Stimulated activated effector memory CD8-positive, alpha-beta T cell treated with anti-CD3 and anti-CD28 coated beads, Interleukin-12 subunit alpha, Interleukin-12 subunit beta, amount 100 ng/mL, for 72 hours (primary cell): ENCODE data around the gene CBFA2T3.

Experiments
- ATAC-seq: fragments of 150-1000 bp; cut with Tn5 transposase; 2 replicates; pipeline ENCODE4 v1.10.0; 2021
- DNase-seq, 2 donors: peaks; one replicate each; pipeline ENCODE4 v3.0.0; 2021 to 2022; ENCODE audit warnings: low spot score in 2 of 2
- H3K27ac Mint-ChIP-seq: one replicate; pipeline ENCODE4 v1.8.0; 2022; ENCODE audit warnings: mild to moderate bottlenecking, mixed read lengths
- H3K36me3 Mint-ChIP-seq: one replicate; pipeline ENCODE4 v1.8.0; 2022; ENCODE audit warnings: mild to moderate bottlenecking, mixed read lengths
- H3K4me1 Mint-ChIP-seq: one replicate; pipeline ENCODE4 v1.8.0; 2022; ENCODE audit warnings: mixed read lengths
- H3K4me3 Mint-ChIP-seq: one replicate; pipeline ENCODE4 v1.8.0; 2022; ENCODE audit warnings: mild to moderate bottlenecking, mixed read lengths
- H3K9me3 Mint-ChIP-seq: one replicate; pipeline ENCODE4 v1.8.0; 2022; ENCODE audit warnings: mixed read lengths

The CBFA2T3 gene

GRCh38 chr16:88913001-88913612, 63.9 kb downstream of the CBFA2T3 start:
- no peaks in the 10 kb centered on the region for H3K36me3 Mint-ChIP-seq
- ATAC-seq (no peak), DNase-seq (no peak)
- no peaks in the 10 kb centered on the region for H3K4me1 Mint-ChIP-seq
- H3K9me3 Mint-ChIP-seq = no peaks in the 10 kb centered on the region
- H3K4me3 Mint-ChIP-seq = no peak overlapping the region
- H3K27ac Mint-ChIP-seq = no peak overlapping the region

DNA sequence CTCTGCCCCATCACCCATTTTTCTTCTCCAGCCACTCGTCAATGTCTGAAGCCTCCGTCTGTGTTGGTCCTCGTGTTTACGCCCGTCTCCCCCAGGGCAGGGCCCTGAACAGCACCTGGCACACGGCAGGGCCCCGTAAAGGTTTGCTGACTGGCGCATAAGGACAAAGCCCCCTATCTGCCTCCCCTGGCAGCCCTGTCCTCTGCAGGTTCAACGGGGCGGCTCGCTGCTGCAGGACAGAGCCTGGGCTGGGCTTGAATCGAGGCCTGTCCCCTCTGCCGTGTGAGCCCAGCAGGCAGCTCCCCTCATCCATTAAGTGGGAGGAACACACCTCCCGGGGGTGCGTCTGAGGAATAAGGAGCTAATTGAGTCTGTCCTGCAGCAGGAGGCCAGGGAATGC, 64.5 kb downstream of the CBFA2T3 start:
- no peak for DNase-seq
- Mint-ChIP-seq H3K36me3 (no peaks in the 10 kb centered on the region), H3K4me3 (no peak overlapping the region), H3K27ac (no peak overlapping the region), H3K4me1 (no peaks in the 10 kb centered on the region), H3K9me3 (no peaks in the 10 kb centered on the region)
- ATAC-seq = no peak

DNA sequence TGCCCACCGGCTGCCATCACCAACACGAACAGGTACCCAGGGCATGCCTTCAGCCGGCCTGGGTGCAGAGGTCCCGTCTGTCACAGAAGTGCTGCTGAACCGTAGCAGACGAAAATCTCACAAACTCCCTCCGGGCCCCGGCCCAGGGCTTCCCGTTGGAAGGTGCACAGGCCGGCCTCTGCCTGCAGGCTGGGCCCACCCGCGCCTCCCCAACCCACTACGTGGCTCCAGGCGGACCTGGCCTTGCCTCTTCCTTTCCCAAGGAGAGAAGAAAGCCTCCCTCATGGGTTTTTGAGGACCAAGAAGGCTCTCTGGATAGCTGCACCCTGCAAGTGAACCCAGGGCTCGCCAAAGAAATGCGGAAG, 65.1 kb downstream of the CBFA2T3 start:
- DNase-seq (no peak), ATAC-seq (no peak)
- H3K27ac Mint-ChIP-seq = no peak overlapping the region
- no peaks in the 10 kb centered on the region for H3K9me3 Mint-ChIP-seq
- H3K4me1 Mint-ChIP-seq = no peaks in the 10 kb centered on the region
- no peak overlapping the region for H3K4me3 Mint-ChIP-seq
- H3K36me3 Mint-ChIP-seq = no peaks in the 10 kb centered on the region

DNA sequence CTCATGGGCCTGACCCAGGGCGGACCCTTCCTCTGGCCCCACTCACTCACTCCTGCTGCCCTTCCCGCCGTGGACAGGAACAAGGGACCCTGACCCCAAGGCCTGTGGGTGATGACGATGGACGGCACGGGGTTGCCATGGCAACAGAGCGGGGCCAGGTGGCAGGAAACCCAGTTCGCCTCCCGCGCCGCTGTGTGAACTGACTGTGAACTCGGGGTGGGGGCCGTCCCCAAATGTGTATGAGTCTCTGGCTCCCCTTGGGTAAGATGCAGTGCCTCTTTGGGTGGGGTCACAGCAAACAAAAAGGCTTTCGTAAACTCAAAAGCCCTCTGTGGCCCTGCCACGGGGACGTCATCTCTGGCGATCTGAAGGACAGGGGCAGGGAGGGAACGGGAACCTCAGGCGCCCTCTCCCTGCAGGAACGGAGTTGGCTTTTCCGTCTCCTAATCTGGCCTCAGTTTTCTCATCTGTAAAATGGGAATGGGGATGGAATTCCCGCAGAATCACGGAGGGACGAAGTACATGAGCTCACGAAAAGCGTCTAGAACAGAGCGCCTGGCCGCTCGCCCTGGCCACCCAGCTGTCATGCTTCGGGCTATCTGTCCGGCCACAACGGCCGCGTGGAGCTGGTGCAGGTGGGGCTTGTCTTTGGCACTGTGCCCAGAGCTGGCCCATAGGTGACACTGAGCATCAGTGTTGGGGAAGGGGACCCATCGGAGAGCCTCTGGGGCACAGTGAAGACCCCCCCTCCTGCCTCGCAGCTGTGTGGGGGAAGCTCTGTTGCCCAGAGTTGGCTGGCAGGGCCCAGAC, 65.7 kb downstream of the CBFA2T3 start:
- H3K27ac Mint-ChIP-seq = no peak overlapping the region
- no peaks in the 10 kb centered on the region for H3K9me3 Mint-ChIP-seq
- DNase-seq (no peak), ATAC-seq (no peak)
- no peaks in the 10 kb centered on the region for H3K36me3 Mint-ChIP-seq
- no peak overlapping the region for H3K4me3 Mint-ChIP-seq
- H3K4me1 Mint-ChIP-seq = peaks cover 1% of the 10 kb centered on the region

GRCh38 chr16:88910284-88911135, 66.5 kb downstream of the CBFA2T3 start:
- DNase-seq = no peak
- H3K4me1 Mint-ChIP-seq = peaks cover 5% of the 10 kb centered on the region
- no peak for ATAC-seq
- no peaks in the 10 kb centered on the region for H3K9me3 Mint-ChIP-seq
- no peak overlapping the region for H3K27ac Mint-ChIP-seq
- no peak overlapping the region for H3K4me3 Mint-ChIP-seq
- H3K36me3 Mint-ChIP-seq = no peaks in the 10 kb centered on the region

DNA sequence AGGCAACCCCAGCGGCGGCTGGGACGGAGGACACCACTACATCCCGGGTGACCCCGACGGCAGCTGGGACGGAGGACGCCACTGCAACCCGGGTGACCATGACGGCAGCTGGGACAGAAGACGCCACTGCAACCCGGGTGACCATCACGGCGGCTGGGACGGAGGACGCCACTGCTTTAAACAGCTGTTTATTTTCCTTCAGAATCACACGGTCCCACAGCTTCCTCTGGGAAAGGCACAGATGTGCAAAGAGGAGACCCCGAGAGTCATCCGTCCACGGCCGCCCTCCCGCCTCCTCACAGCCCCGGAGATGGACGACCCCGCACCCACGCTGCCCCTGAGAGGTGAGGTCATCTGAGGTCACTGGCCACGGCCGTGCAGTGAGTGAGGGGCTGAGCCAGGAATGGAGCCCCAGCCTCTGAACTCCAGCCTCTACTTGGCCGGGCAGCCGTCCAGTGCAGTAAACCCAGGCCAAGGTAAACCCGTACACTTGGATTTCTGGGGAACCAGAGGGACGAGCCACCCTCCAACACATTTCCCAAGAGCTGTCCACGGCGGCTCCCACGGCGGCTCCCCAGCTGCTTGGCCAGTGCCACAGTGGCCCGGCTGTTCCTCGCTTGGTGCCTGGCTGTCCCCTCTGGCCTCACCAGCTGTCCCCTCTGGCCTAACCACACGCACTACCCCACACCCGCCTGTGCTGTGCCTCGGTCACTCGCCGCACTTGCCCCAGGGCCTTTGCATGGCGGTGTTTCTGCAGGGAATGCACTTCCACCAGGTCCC, 67.4 kb downstream of the CBFA2T3 start:
- ATAC-seq = no peak
- Mint-ChIP-seq H3K27ac (no peak overlapping the region), H3K36me3 (no peaks in the 10 kb centered on the region), H3K4me3 (no peak overlapping the region), H3K9me3 (no peaks in the 10 kb centered on the region), H3K4me1 (peaks cover 5% of the 10 kb centered on the region)
- DNase-seq = no peak

DNA sequence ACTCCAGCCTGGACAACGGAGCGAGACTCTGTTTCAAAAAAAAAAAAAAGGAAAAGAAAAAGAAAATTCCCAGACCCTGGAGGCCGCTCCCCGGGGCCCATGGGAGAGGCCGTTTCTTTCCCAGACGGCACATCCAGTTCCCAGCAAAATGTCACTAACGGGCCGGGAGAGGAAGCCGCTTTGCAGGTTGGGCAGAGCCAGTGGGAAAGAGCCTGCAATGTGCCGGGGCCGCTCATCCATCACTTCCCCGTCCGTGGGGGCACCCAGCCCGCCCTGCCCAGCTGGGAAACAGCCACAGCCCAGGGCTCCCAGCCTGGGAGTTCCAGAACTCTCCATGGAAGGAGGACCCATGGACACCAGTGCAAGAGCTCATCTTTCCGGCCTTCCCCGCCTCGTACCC, 68.7 kb downstream of the CBFA2T3 start:
- no peak for DNase-seq
- peaks cover 5% of the 10 kb centered on the region for H3K4me1 Mint-ChIP-seq
- H3K27ac Mint-ChIP-seq = no peak overlapping the region
- no peaks in the 10 kb centered on the region for H3K9me3 Mint-ChIP-seq
- H3K36me3 Mint-ChIP-seq = no peaks in the 10 kb centered on the region
- no peak for ATAC-seq
- no peak overlapping the region for H3K4me3 Mint-ChIP-seq

- no peaks in the 10 kb centered on the region for H3K9me3 Mint-ChIP-seq
- H3K27ac Mint-ChIP-seq = no peak overlapping the region
- no peak overlapping the region for H3K4me3 Mint-ChIP-seq
- H3K4me1 Mint-ChIP-seq = peaks cover 5% of the 10 kb centered on the region
- DNase-seq = no peak
- no peaks in the 10 kb centered on the region for H3K36me3 Mint-ChIP-seq
- ATAC-seq = no peak
Observed at GRCh38 chr16:88907768-88908167, 69.2 kb downstream of the CBFA2T3 start.

- no peak for ATAC-seq
- H3K9me3 Mint-ChIP-seq = no peaks in the 10 kb centered on the region
- no peak overlapping the region for H3K27ac Mint-ChIP-seq
- no peak overlapping the region for H3K4me3 Mint-ChIP-seq
- H3K4me1 Mint-ChIP-seq = peaks cover 5% of the 10 kb centered on the region
- no peak for DNase-seq
- no peaks in the 10 kb centered on the region for H3K36me3 Mint-ChIP-seq
Observed at GRCh38 chr16:88906535-88907105, 70.4 kb downstream of the CBFA2T3 start.

- Mint-ChIP-seq H3K4me1 (peaks cover 5% of the 10 kb centered on the region), H3K36me3 (no peaks in the 10 kb centered on the region)
Observed at GRCh38 chr16:88906020-88906419, 71.0 kb downstream of the CBFA2T3 start.

DNA sequence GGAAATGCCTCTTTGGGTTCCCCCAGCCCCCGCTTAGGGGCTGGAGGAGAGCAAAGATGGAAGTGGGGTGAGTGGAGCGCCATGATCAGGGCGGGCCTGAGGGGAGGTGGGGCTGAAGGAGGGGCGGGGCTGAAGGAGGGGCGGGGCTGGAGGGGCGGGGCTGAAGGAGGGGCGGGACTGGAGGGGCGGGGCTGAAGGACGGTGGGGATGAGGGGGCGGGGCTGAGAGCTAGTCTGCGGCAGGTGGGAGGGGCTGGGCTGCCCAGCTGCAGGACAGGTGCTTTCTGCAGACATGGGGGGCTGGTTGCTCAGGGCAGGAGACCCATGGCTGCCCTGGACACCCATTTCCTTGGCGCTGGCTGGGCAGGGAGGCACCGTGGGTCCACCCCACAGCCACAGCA, 71.4 kb downstream of the CBFA2T3 start:
- no peaks in the 10 kb centered on the region for H3K36me3 Mint-ChIP-seq
- H3K9me3 Mint-ChIP-seq = no peaks in the 10 kb centered on the region
- DNase-seq (no peak), ATAC-seq (no peak)
- peaks cover 5% of the 10 kb centered on the region for H3K4me1 Mint-ChIP-seq
- no peak overlapping the region for H3K4me3 Mint-ChIP-seq
- no peak overlapping the region for H3K27ac Mint-ChIP-seq

More at GRCh38 chr16:88906020-88906419, 71.0 kb downstream of the CBFA2T3 start:
- ATAC-seq (no peak), DNase-seq (no peak)
- Mint-ChIP-seq H3K9me3 (no peaks in the 10 kb centered on the region), H3K27ac (no peak overlapping the region), H3K4me3 (no peak overlapping the region)

- ATAC-seq (no peak), DNase-seq (no peak)
- Mint-ChIP-seq H3K9me3 (no peaks in the 10 kb centered on the region), H3K4me1 (peaks cover 5% of the 10 kb centered on the region), H3K27ac (no peak overlapping the region), H3K36me3 (no peaks in the 10 kb centered on the region), H3K4me3 (no peak overlapping the region)
Observed at GRCh38 chr16:88904676-88905365, 72.2 kb downstream of the CBFA2T3 start.

DNA sequence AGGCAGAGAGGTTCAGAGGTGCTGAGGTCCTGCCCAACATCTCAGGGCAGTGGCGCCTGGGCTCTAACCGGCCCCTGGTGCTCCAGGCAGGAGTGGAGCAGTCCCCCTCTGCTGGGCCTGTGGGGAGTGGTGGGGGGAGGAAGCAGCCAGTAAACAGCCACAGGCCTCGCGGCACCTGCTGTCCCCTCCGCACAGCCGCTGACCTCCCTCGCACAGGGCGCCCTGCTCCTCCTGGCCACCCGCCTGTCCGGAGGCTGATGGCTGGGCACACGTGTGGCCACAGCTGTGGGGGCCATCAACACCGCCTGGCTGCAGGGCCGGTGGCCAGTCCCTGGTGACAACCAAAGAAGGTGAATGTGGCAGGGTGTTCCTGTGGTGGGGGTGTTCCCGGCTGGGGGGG, 73.7 kb downstream of the CBFA2T3 start:
- H3K4me1 Mint-ChIP-seq = peaks cover 5% of the 10 kb centered on the region
- H3K27ac Mint-ChIP-seq = peak overlapping the region; percentile 58
- H3K36me3 Mint-ChIP-seq = no peaks in the 10 kb centered on the region
- ATAC-seq (no peak), DNase-seq (no peak)
- H3K4me3 Mint-ChIP-seq = no peak overlapping the region
- no peaks in the 10 kb centered on the region for H3K9me3 Mint-ChIP-seq

- Mint-ChIP-seq H3K27ac (peak overlapping the region; percentile 58), H3K4me1 (peaks cover 5% of the 10 kb centered on the region), H3K4me3 (no peak overlapping the region), H3K9me3 (no peaks in the 10 kb centered on the region), H3K36me3 (no peaks in the 10 kb centered on the region)
- DNase-seq = no peak
- ATAC-seq = no peak
Observed at GRCh38 chr16:88902744-88903143, 74.3 kb downstream of the CBFA2T3 start.
